ENCODE measurements around the gene PSMG4.

DNA sequence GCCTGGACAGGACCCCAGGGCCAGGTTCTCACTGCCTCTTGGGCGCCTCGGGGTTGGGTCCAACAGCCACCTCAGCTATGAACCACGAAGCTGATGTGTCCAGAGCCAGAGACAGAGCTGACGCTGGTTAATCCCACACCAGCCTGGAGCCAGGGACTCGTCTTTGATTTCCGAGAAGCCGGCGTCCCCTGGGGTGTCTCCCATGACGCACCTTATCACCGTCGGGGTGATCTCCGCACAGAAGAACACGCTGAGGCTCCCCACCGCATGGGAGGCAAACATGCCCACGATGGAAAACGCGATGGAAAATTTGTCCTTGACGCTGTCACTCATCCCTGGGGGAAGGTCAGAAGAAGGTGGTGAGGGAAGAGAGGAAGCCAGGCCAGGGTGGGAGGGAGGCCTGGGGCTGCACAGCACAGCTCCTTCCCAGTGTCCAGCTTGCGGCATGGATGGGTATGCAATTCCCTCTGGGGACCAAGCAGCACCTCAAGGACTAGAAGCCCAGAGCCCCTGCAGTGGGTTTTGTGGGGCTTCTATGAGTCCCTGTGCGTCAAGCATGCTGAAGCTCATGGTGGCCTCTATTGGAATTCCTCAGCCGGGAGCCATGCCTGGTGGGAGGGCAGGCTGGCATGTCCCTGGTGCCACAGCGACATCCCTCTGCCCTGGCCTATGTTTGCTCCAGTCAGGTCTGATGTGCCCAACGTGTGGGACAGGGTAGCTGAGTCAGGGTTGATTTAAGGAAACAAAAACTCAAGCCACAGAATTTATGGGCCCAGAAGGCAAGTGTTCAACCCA is 25.1 kb downstream of the PSMG4 start:
- TF ChIP-seq REST (IDR thresholded peaks at IDR 0.05; ENCODE audit: low read depth, low read length) (no peak), MAX (IDR thresholded peaks at IDR 0.05; ENCODE audit: low read depth, low read length) (no peak), POLR2A (IDR thresholded peaks at IDR 0.05; ENCODE audit: low read depth, low read length) (no peak)

Data from GM12878 (cell line).